Activated gamma-delta T cell treated with Interleukin-2 at 50 U/mL for 16 hours (primary cell): ENCODE data around the gene FBLN1.
A peak's percentile ranks its signal among the peaks of the same experiment; 100 is the strongest.

Source experiments
- DNase-seq: peaks from one replicate; pipeline ENCODE4 v3.0.0-alpha.2; 2020

The FBLN1 gene

GRCh38 chr22:45645526-45646414, 143.1 kb downstream of the FBLN1 start:
- DNase-seq = peak; percentile 78

- no peak for DNase-seq
These were observed 145.0 kb downstream of the FBLN1 start for GRCh38 chr22:45647532-45648225.

GRCh38 chr22:45648301-45649117, 145.8 kb downstream of the FBLN1 start:
- DNase-seq = no peak

- no peak for DNase-seq
These were observed 147.1 kb downstream of the FBLN1 start for GRCh38 chr22:45649809-45650208.

GRCh38 chr22:45650721-45651120, 148.0 kb downstream of the FBLN1 start:
- no peak for DNase-seq
